Prostate gland (tissue), 2 donors: ENCODE measurements around the gene GASK1A. TPM values are rescaled to one million over a fixed set of nuclear protein-coding genes. Genes with fewer than 3 reads are reported as not detected.
"Not testable (repeated sequence)": the region's sequence is repeated elsewhere in the genome, so short reads cannot be mapped to it uniquely, and the experiment has no call there.

Experiments used
- DNase-seq: peaks from one replicate; pipeline ENCODE4 v3.0.0-alpha.2; 2019; ENCODE audit warnings: low spot score
- H3K27ac ChIP-seq, 2 donors: fragments of 200-600 bp; sonication (generic); 2 replicates each; pipeline ENCODE4 v1.5.1; 2017 to 2019
- H3K27me3 ChIP-seq: fragments of 200-600 bp; sonication (generic); replicated peaks from 2 replicates; pipeline ENCODE4 v1.5.1; 2019; ENCODE audit not compliant: insufficient read depth
- H3K36me3 ChIP-seq, 2 donors: fragments of 200-600 bp; sonication (generic); 1 replicate in 1 of 2; 2 replicates in 1 of 2; pipeline versions ENCODE4 v1.5.1 to v1.8.1; 2017 to 2019
- H3K4me1 ChIP-seq: fragments of 200-600 bp; sonication (generic); replicated peaks from 2 replicates; pipeline ENCODE4 v1.5.1; 2019
- H3K4me3 ChIP-seq, 2 donors: fragments of 200-600 bp; sonication (generic); 2 replicates each; pipeline ENCODE4 v1.5.1; 2017 to 2019
- H3K9me3 ChIP-seq: fragments of 200-600 bp; sonication (generic); 2 replicates; pipeline ENCODE4 v1.5.1; 2017
- POLR2A ChIP-seq: fragments of 450-650 bp; IDR thresholded peaks from one replicate; pipeline ENCODE4 v1.6.1; 2016; ENCODE audit warnings: antibody characterized with exemption, mild to moderate bottlenecking
- POLR2AphosphoS5 ChIP-seq: sonication (generic); formaldehyde crosslinking; IDR thresholded peaks from one replicate; pipeline ENCODE4 v1.6.1; 2017; ENCODE audit warnings: antibody characterized with exemption
- WGBS: methylation state at CpG from one replicate; pipeline ENCODE4 v1.1.5; 2018; 5-methylcytosine and 5-hydroxymethylcytosine counted together
- intact Hi-C: fragments of 100-400 bp; cut with DNase I; formaldehyde crosslinking; loops from one replicate; pipeline ENCODE4 v1.14.2; 2022
- total RNA-seq, 2 donors: library from RNA; depleted of rRNA; stranded (reverse); fragments of >200 nt; gene quantifications; one replicate each; pipeline ENCODE4 v1.1.0, GENCODE V29; 2016
- TF ChIP-seq, protein P1 (sequence below), 4 experiments: fragments of 200-600 bp in 2 of 4; fragments of 450-650 bp in 2 of 4; sonication (generic) in 2 of 4; IDR thresholded peaks; 1 replicate in 3 of 4; 2 replicates in 1 of 4; pipeline ENCODE4 v1.5.1; 2016 to 2019; ENCODE audit warnings: antibody characterized with exemption in 4 of 4, mild to moderate bottlenecking in 2 of 4, moderate library complexity in 2 of 4

The GASK1A gene
- total RNA-seq, 2 donors from 2014 or later, result 4.7 to 17.5 TPM

DNA sequence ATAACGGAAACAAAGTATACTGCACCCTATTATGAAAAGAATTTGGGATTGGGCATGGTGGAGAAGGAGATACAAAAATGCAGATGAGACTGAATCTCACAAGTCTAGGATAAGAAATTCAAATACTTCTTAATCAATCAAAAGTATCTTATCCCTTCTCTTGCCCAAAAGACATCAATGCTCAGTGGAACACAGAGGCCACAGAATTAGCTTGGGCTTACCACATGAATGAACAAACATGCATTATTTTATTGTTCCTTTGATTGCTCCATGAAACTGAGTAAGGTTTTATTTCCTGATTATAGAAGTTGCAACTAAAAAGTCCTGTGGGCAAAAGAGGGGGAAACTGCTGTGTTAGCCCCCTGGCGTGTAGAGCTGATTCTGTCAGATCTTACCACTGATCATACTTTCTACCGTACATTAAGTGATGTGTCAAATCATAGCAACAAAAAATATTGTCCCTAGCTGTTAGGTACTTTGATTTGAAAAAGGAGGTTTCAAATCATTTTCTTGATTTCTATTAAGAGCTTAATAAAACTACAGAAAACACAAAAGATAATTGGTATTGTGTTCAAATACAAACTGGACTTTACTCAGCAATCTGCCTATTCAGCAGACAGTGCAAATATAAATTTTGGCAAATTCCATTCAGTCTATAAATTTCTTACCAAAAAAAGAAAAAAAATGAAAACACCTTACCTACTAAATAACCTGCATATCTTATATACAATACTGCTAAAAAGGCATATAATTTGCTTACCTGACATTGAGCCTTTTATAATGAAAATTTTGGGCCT is 7.9 kb upstream of the GASK1A start:
- no peaks in the 10 kb centered on the region for H3K27me3 ChIP-seq
- H3K36me3 ChIP-seq, result no peaks in the 10 kb centered on the region
- intact Hi-C loops, result no loop called here
- H3K4me3 ChIP-seq, result no peak overlapping the region
- no peaks in the 10 kb centered on the region for H3K4me1 ChIP-seq
- TF ChIP-seq POLR2A, result no peak
- TF ChIP-seq, protein P1, sequence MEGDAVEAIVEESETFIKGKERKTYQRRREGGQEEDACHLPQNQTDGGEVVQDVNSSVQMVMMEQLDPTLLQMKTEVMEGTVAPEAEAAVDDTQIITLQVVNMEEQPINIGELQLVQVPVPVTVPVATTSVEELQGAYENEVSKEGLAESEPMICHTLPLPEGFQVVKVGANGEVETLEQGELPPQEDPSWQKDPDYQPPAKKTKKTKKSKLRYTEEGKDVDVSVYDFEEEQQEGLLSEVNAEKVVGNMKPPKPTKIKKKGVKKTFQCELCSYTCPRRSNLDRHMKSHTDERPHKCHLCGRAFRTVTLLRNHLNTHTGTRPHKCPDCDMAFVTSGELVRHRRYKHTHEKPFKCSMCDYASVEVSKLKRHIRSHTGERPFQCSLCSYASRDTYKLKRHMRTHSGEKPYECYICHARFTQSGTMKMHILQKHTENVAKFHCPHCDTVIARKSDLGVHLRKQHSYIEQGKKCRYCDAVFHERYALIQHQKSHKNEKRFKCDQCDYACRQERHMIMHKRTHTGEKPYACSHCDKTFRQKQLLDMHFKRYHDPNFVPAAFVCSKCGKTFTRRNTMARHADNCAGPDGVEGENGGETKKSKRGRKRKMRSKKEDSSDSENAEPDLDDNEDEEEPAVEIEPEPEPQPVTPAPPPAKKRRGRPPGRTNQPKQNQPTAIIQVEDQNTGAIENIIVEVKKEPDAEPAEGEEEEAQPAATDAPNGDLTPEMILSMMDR (IDR thresholded peaks at IDR 0.05), result no peak
- TF ChIP-seq POLR2AphosphoS5, result no peak
- WGBS, result 89% methylated on average over 3 of the region's 3 CpGs
- no peaks in the 10 kb centered on the region for H3K9me3 ChIP-seq
- DNase-seq, result no peak
- H3K27ac ChIP-seq, result no peak overlapping the region

- DNase-seq, H3K4me3 ChIP-seq, H3K4me1 ChIP-seq, H3K27me3 ChIP-seq, H3K36me3 ChIP-seq, H3K9me3 ChIP-seq, H3K27ac ChIP-seq: not testable (repeated sequence)
- WGBS, result 79% methylated on average over 3 of the region's 3 CpGs
- intact Hi-C loops, result loop anchor here (5.0 kb wide), 2 partner anchors 117 to 182 kb away; no protein-coding TSS in a partner anchor
Observed at GRCh38 chr3:42974906-42975305, 4.2 kb upstream of the GASK1A start.

DNA sequence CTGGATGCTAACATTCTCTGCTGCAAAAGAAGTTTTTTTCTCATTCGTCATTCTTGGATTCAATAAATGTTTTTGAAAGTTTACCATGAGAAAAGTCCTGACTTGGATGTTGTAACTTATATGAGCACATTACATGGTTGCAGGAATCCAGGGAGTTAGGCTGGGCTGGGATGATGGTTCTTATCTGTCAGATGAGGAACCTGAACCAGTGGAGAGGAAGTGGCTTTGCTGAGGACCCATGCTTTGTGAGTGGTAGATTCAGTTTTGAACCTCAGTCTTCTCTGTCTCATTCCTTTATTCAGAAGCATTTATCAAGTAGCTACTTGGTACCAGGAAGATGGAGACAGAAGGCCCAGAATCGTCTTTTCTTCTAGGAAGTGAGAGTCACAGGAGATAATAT is 3.7 kb upstream of the GASK1A start:
- Histone ChIP-seq H3K4me3 (no peak overlapping the region), H3K9me3 (no peaks in the 10 kb centered on the region), H3K27ac (no peak overlapping the region), H3K36me3 (no peaks in the 10 kb centered on the region), H3K4me1 (no peaks in the 10 kb centered on the region), H3K27me3 (no peaks in the 10 kb centered on the region)
- DNase-seq, result no peak
- no peak for TF ChIP-seq POLR2AphosphoS5
- TF ChIP-seq, protein P1 (IDR thresholded peaks at IDR 0.05), result no peak
- no peak for TF ChIP-seq POLR2A
- WGBS, result 86% methylated on average over 2 of the region's 2 CpGs
- intact Hi-C loops, result loop anchor here (5.0 kb wide), 2 partner anchors 117 to 182 kb away; no protein-coding TSS in a partner anchor

DNA sequence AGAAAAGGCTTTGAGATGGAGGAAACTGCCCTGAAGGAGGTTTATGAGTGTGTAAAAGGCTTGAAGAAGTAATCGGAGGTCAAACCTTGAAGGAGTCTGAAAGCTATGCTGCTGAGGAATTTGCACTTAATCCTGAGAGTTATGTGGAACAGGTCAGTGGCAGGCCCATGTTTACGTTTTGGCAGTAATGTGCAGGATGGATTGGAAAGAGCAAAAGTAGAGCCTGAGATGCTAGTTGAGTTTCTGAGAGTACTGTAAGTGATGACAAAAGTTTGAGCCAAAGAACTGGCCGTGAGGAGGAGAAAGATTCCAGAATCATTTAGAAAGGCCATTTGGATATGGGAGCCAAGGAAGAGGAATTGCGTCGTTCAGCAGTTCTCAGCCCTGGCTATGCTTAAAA is 3.2 kb upstream of the GASK1A start:
- DNase-seq, result no peak
- Histone ChIP-seq H3K4me3 (no peak overlapping the region), H3K27me3 (no peaks in the 10 kb centered on the region), H3K36me3 (no peaks in the 10 kb centered on the region), H3K27ac (no peak overlapping the region), H3K4me1 (no peaks in the 10 kb centered on the region), H3K9me3 (no peaks in the 10 kb centered on the region)
- TF ChIP-seq POLR2AphosphoS5 (no peak), POLR2A (no peak)
- TF ChIP-seq, protein P1 (IDR thresholded peaks at IDR 0.05), result no peak
- 88% methylated on average over 5 of the region's 5 CpGs for WGBS
- intact Hi-C loops, result loop anchor here (5.0 kb wide), 2 partner anchors 116 to 181 kb away; no protein-coding TSS in a partner anchor

GRCh38 chr3:42980209-42980608 is 1.1 kb downstream of the GASK1A start:
- 78% methylated on average over 12 of the region's 12 CpGs for WGBS
- Histone ChIP-seq H3K27me3 (peaks cover 3% of the 10 kb centered on the region), H3K36me3 (no peaks in the 10 kb centered on the region), H3K4me1 (no peaks in the 10 kb centered on the region), H3K4me3 (no peak overlapping the region), H3K9me3 (no peaks in the 10 kb centered on the region), H3K27ac (no peak overlapping the region)
- TF ChIP-seq POLR2A, result no peak
- TF ChIP-seq POLR2AphosphoS5, result no peak
- TF ChIP-seq, protein P1 (IDR thresholded peaks at IDR 0.05), result no peak
- no peak for DNase-seq
- intact Hi-C loops, result loop anchor here (10.0 kb wide), 1 partner anchor 305 kb away; the partner anchor contains the start of gene SNRK
